ENCODE data around the gene HSPB6. TPM values are rescaled to one million over a fixed set of nuclear protein-coding genes. Genes with fewer than 3 reads are reported as not detected.
A peak's percentile ranks its signal among the peaks of the same experiment; 100 is the strongest.
"Not testable (repeated sequence)": the region's sequence is repeated elsewhere in the genome, so short reads cannot be mapped to it uniquely, and the experiment has no call there.

HSPB6 gene
- polyA plus RNA-seq, 2 of the 4 experiments (the other 2 are of a cell fraction): 0.16 to 0.26 TPM

DNA sequence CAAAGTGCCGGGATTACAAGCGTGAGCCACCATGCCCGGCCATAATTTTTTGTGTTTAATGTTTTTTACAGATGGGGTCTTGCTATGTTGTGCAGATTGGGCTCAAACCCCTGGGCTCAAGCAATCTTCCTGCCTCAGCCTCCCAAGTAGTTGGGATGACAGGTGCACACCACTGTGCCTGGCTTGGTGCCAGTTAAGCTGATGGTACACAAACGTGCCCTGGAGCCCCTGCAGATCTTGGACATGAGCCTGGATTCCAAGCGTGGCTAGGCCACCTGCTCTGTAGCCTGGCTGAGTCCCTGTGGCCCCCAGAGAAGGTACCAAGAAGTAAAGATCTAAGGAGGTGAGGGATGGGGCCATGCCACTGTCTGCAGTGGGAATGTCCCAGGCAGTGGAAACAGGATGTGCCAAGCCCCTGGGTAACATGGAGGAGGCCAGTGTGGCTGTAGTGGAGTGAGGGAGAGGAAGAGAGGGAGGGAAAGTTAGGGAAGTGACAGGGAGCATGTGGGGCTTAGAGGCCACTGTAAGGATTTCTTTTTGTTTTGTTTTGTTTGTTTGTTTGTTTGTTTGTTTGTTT, 48.8 kb upstream of the HSPB6 start (continued):
- TF ChIP-seq, protein P1, sequence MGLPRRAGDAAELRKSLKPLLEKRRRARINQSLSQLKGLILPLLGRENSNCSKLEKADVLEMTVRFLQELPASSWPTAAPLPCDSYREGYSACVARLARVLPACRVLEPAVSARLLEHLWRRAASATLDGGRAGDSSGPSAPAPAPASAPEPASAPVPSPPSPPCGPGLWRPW (IDR thresholded peaks at IDR 0.05): no peak

DNA sequence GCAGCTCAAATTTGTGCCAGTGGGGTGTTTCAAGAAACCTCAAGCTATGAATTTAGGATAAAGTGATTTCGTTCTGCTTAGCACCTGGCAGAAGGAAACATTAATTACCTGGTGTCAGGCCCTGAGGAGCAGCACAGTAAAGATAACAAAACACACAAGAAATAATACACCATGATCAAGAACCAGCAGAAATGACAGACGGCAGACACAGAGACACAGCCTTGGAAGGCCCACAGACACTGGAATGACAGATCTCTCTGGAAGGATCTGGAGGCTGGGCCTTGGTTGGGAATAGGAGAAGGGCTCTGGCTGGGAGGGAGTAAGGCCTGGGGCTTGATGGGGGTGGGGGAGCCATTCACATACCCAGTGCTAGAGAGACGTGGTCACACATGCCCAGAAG, 45.0 kb upstream of the HSPB6 start:
- no peak for ATAC-seq

DNA sequence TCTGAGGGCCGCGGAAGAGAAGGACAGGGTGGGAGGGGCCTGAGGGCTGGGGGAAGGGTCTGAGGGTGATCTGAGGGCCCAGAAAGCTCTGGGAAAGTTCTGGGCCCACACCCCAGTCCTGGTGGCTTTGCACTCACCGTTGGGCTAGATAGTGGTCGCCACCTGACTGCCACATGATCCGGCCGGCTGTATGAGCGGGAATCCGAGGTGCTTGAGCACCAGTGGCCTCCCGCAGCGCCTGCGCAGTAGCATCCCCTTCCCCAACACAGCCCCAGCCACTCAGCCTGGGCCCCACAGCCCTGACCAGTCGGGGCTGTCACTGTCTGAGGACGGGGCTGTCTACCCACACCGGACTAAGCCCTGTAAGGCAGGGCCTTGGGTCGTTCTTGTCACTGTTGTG, 40.8 kb upstream of the HSPB6 start:
- ATAC-seq (peak; percentile 16 to 40; a peak in 5 of 6 replicates), DNase-seq (ENCODE audit: low read depth in 1 of 2, low spot score in 1 of 2) (no peak), FAIRE-seq (no peak)
- peaks cover 5% of the 10 kb centered on the region; the same call in 1 of the 3 replicates for H3K9me3 ChIP-seq
- ChIA-PET POLR2A (no interaction called here), CTCF (interaction anchor here (0.6 to 1.2 kb wide), 4 partner anchors 17 to 123 kb away, joined by 3 to 6 read pairs (median 4); no protein-coding TSS in a partner anchor)
- H3K4me3 ChIP-seq: no peak overlapping the region
- no peak overlapping the region for H3K4me2 ChIP-seq
- TF ChIP-seq JUNB (IDR thresholded peaks at IDR 0.05) (no peak), HOXA7 (CRISPR knock-in tag; IDR thresholded peaks at IDR 0.05) (no peak)
- 69% methylated on average over 13 of the region's 15 CpGs for WGBS (ENCODE audit: missing lambda C conversion rate)
- H3K27ac ChIP-seq: no peak overlapping the region
- peaks cover 8% of the 10 kb centered on the region for H3K4me1 ChIP-seq

More for the DNA sequence above, 45.0 kb upstream of the HSPB6 start:
- H3K4me3 ChIP-seq: no peak overlapping the region
- DNase-seq (ENCODE audit: low read depth in 1 of 2, low spot score in 1 of 2): no peak
- no peak overlapping the region for H3K27ac ChIP-seq
- no peaks in the 10 kb centered on the region for H3K4me1 ChIP-seq
- CTCF ChIA-PET: interaction anchor here (1.0 to 2.6 kb wide), 6 partner anchors 8 to 80 kb away, joined by 3 to 12 read pairs (median 4); no protein-coding TSS in a partner anchor
- POLR2A ChIA-PET: no interaction called here
- WGBS (ENCODE audit: missing lambda C conversion rate): 35% methylated on average over 3 of the region's 3 CpGs
- H3K4me2 ChIP-seq: no peak overlapping the region
- FAIRE-seq: no peak
- TF ChIP-seq NFE2L2 (conservative IDR thresholded peaks at IDR 0.05; ENCODE audit: low read length) (no peak), HDAC2 (IDR thresholded peaks at IDR 0.05) (no peak), MAFK (IDR thresholded peaks at IDR 0.05; ENCODE audit: partially characterized antibody) (no peak), RAD21 (conservative IDR thresholded peaks at IDR 0.05 in 1 of 2, IDR thresholded peaks at IDR 0.05 in 1 of 2) (no peak), EHF (CRISPR knock-in tag; IDR thresholded peaks at IDR 0.05) (no peak), GATA3 (IDR thresholded peaks at IDR 0.05; ENCODE audit: borderline replicate concordance) (no peak), ZNF302 (CRISPR knock-in tag; IDR thresholded peaks at IDR 0.05) (no peak), KDM1A (IDR thresholded peaks at IDR 0.05; ENCODE audit: low read depth) (no peak), HEYL (CRISPR knock-in tag; IDR thresholded peaks at IDR 0.05) (no peak), EHMT2 (IDR thresholded peaks at IDR 0.05; ENCODE audit: low read depth) (no peak), POLR2A (IDR thresholded peaks at IDR 0.05; ENCODE audit: low read length) (no peak), ZSCAN20 (CRISPR knock-in tag; IDR thresholded peaks at IDR 0.05) (no peak)
- peaks cover 5% of the 10 kb centered on the region; the same call in 1 of the 3 replicates for H3K9me3 ChIP-seq

DNA sequence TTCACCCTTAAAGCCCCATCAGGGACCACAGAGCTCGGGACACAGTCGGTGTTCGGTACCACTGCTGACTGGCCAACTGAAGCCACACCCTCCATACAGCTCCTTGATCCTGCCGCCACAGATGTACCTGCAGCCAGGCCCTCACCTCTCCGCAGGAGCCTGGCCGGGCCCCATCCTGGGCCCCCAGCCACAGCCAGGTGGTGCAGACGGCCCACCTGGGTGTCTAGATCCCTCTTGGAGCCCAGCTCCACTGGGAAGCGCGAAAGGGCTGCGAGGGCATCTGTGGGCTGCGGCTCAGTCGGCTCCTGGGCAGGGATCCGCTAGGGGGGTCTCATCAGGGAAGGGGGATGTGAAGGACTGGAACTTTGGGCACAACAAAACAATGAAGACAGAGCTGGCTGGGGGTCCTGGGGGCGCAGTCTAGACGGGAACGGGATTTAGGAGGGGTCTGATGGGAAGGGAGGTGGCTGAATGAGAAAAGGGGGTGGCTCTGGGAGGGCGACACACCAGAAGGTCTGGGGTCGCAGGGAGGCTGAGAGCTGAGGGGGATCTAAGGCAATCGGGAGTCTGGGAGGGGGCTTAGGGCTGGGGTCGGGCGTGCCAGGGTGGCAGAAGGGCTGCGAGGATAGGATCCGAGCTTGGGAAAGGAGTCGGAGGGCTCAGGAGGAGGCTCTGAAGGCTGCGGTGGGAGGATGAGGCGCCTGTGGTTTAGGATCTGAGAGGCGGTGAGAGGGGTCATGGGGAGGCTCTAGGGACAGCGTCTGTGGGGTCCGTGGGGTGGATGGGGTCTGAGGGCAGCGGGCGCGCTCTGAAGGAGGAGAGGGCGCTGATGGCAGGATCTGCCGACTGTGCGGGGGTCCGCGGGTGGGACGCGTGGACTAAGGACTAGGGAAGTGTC, 40.1 kb upstream of the HSPB6 start:
- 61% methylated on average over 39 of the region's 39 CpGs for WGBS (ENCODE audit: missing lambda C conversion rate)
- peaks cover 8% of the 10 kb centered on the region for H3K4me1 ChIP-seq
- peaks cover 5% of the 10 kb centered on the region; the same call in 1 of the 3 replicates for H3K9me3 ChIP-seq
- ChIA-PET CTCF (interaction anchor here (0.7 to 1.3 kb wide), 3 partner anchors 23 to 39 kb away, joined by 3 to 4 read pairs (median 3); no protein-coding TSS in a partner anchor), POLR2A (no interaction called here)
- H3K4me2 ChIP-seq: no peak overlapping the region
- peak in 1 of 2 experiments; percentile 10; a peak in 1 of 6 replicates for ATAC-seq
- TF ChIP-seq CBX8 (IDR thresholded peaks at IDR 0.05): no peak
- TF ChIP-seq BHLHE40 (IDR thresholded peaks at IDR 0.05; ENCODE audit: low read depth, low read length): 0 out of 2 replicates have a peak, but pooled peaks have one; percentile 35
- no peak overlapping the region for H3K27ac ChIP-seq
- H3K4me3 ChIP-seq: no peak overlapping the region
- FAIRE-seq: no peak
- no peak for DNase-seq (ENCODE audit: low read depth in 1 of 2, low spot score in 1 of 2)

DNA sequence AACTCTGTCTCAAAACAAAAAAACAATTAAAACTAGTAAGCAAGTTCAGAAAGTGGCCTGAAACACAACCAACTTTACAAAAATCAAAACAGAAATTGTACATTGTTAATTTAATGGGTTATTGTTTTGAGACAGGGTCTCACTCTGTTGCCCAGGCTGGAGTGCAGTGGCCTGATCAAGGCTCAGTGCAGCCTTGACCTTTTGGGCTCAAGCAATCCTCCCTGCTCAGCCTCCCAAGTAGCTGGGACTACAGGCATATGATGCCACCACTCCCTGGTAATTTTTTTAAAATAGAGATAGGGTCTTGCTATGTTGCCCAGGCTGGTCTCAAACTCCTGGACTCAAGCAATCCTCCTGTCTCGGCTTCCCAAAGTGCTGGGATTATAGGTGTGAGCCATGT, 38.7 kb upstream of the HSPB6 start:
- H3K9me3 ChIP-seq; POLR2A ChIA-PET; H3K27ac ChIP-seq; FAIRE-seq; DNase-seq (ENCODE audit: low read depth in 1 of 2, low spot score in 1 of 2); ATAC-seq; H3K4me3 ChIP-seq; H3K4me1 ChIP-seq; H3K4me2 ChIP-seq: not testable (repeated sequence)
- WGBS (ENCODE audit: missing lambda C conversion rate): 97% methylated on average over 1 of the region's 1 CpG
- CTCF ChIA-PET: interaction anchor here (1.3 to 1.7 kb wide), 3 partner anchors 9 to 24 kb away, joined by 3 to 4 read pairs (median 3); no protein-coding TSS in a partner anchor

All from A549 (cell line).